Neural progenitor cell (in vitro differentiated cells): ENCODE results near the gene RORC.

Experiments
- CTCF ChIP-seq: fragments of 200-600 bp; sonication (generic); IDR thresholded peaks from 2 replicates; pipeline ENCODE4 v1.5.1; 2017; ENCODE audit warnings: antibody characterized with exemption, mild to moderate bottlenecking
- EZH2 ChIP-seq: fragments of 200-600 bp; sonication (generic); IDR thresholded peaks from 2 replicates; pipeline ENCODE4 v1.6.1; 2017; ENCODE audit warnings: antibody characterized with exemption, mild to moderate bottlenecking, moderate library complexity
- EZH2phosphoT487 ChIP-seq: fragments of 200-600 bp; sonication (generic); IDR thresholded peaks from 2 replicates; pipeline ENCODE4 v1.6.1; 2017; ENCODE audit warnings: antibody characterized with exemption

DNA sequence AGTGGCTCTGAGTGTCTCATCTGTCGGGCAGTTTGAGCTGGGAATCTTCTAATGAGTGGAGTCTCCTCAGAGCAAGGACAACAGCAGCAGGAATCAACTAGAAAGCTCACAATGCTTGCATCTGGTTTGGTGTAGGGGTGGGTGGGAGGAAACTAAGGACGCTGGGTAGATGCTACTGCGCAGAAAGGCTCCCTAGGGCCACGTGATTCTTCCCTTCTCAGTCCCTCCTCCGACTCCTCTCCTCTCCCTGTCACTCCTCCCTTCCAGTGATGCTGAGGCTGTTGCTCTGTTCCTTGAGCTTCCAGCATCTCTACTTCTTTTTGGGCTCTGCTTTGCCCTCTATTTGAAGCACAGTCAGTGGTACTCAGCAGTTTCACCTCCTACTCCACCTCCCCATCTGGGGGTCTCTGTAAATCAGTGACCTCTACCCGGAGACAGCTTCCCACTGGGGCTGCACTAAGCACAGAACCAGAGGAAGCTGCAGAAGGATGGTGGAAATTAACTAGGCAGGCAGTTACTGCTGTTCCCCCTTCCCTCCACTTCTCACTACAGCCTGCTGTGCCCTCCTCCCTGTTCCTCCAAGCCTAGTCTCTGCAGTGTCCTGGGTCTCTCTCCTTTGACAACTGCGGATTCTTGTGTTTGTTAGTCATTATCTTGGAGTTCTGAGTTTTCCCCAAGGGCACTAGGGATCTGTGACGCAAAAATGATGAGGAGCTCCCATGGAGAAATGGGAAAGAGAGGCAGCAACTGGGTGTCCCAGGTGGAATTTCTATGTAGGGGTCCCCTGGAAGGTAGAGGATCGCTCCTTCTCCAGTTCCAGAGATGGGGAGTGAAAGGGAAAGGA, 32.2 kb downstream of the RORC start:
- TF ChIP-seq EZH2 (no peak), CTCF (no peak), EZH2phosphoT487 (no peak)
